ENCODE measurements around the gene LRP2BP. TPM values are rescaled to one million over a fixed set of nuclear protein-coding genes. Genes with fewer than 3 reads are reported as not detected.

LRP2BP gene
- 0.07 and 0.33 TPM in 2 replicates for polyA plus RNA-seq (2014; cell fraction: cytosol; rRNA removed)
- polyA plus RNA-seq (2014; cell fraction: nucleus; rRNA removed), result 0.69 and 1.5 TPM in 2 replicates

- DNase-seq (ENCODE audit: low spot score), result no peak
These were observed at the start of gene LRP2BP for GRCh38 chr4:185395238-185395955. LRP2BP (minus strand) TSS chr4:185395924; CDS start chr4:185378186, 17,738 bp downstream.

- DNase-seq (ENCODE audit: low spot score), result no peak
These were observed 49.5 kb upstream of the LRP2BP start for GRCh38 chr4:185445209-185445608.

- DNase-seq (ENCODE audit: low spot score), result no peak
These were observed 45.8 kb upstream of the LRP2BP start for GRCh38 chr4:185441479-185441878.

GRCh38 chr4:185437809-185438208 lies 42.1 kb upstream of the LRP2BP start:
- no peak for DNase-seq (ENCODE audit: low spot score)

GRCh38 chr4:185435466-185435865 lies 39.7 kb upstream of the LRP2BP start:
- DNase-seq (ENCODE audit: low spot score), result no peak

- DNase-seq (ENCODE audit: low spot score), result no peak
These were observed 33.9 kb upstream of the LRP2BP start for GRCh38 chr4:185429660-185430059.

- DNase-seq (ENCODE audit: low spot score), result no peak
These were observed 31.4 kb upstream of the LRP2BP start for GRCh38 chr4:185426960-185427688.

GRCh38 chr4:185425647-185426352 lies 30.1 kb upstream of the LRP2BP start, which contains the start of gene UFSP2:
UFSP2 (minus strand) TSS chr4:185425964; CDS start chr4:185425868, 96 bp downstream.
- peak; percentile 87 for DNase-seq (ENCODE audit: low spot score)

GRCh38 chr4:185424905-185425646 lies 29.4 kb upstream of the LRP2BP start:
- DNase-seq (ENCODE audit: low spot score), result peak; percentile 4

- no peak for DNase-seq (ENCODE audit: low spot score)
These were observed 25.8 kb upstream of the LRP2BP start for GRCh38 chr4:185421366-185422124.

GRCh38 chr4:185416955-185417354 lies 21.2 kb upstream of the LRP2BP start:
- DNase-seq (ENCODE audit: low spot score), result no peak

GRCh38 chr4:185412412-185412811 lies 16.7 kb upstream of the LRP2BP start:
- no peak for DNase-seq (ENCODE audit: low spot score)

GRCh38 chr4:185411849-185412248 lies 16.1 kb upstream of the LRP2BP start:
- DNase-seq (ENCODE audit: low spot score), result no peak

GRCh38 chr4:185408432-185408831 lies 12.7 kb upstream of the LRP2BP start:
- no peak for DNase-seq (ENCODE audit: low spot score)

GRCh38 chr4:185405296-185405999 lies 9.7 kb upstream of the LRP2BP start:
- DNase-seq (ENCODE audit: low spot score), result no peak

GRCh38 chr4:185404031-185404430 lies 8.3 kb upstream of the LRP2BP start:
- no peak for DNase-seq (ENCODE audit: low spot score)

GRCh38 chr4:185399466-185399865 lies 3.7 kb upstream of the LRP2BP start:
- no peak for DNase-seq (ENCODE audit: low spot score)

GRCh38 chr4:185398618-185399017 lies 2.9 kb upstream of the LRP2BP start:
- DNase-seq (ENCODE audit: low spot score), result no peak

GRCh38 chr4:185396724-185397385 lies 1.1 kb upstream of the LRP2BP start, which contains the start of gene ANKRD37:
ANKRD37 (plus strand) TSS chr4:185396841; CDS start chr4:185396924, 83 bp downstream.
- no peak for DNase-seq (ENCODE audit: low spot score)

Measured in SK-N-DZ (cell line).